IMR-90 (cell line): Measurements from ENCODE around the gene PAX9. TPM values are rescaled to one million over a fixed set of nuclear protein-coding genes. Genes with fewer than 3 reads are reported as not detected.

Source experiments
- ATAC-seq: fragments of 200-7000 bp; cut with Tn5 transposase; 2 replicates; pipeline ENCODE4 v1.9.1; 2020; ENCODE audit warnings: low read depth, mild to moderate bottlenecking, moderate library complexity
- BruUV-seq: library from RNA; stranded (reverse); fragments of 400-500 nt; replicated peaks from 2 replicates; lab custom pipeline; 2021; lab: Mats Ljungman, UMichigan
- CTCF ChIA-PET: fragments of 300-600 bp; formaldehyde crosslinking; extraction: SDS; loops from one replicate; lab custom pipeline; 2021; ENCODE audit warnings: antibody characterized with exemption; lab: Yijun Ruan, JAX
- POLR2A ChIA-PET: fragments of 300-600 bp; sonication (Branson Sonifier 250); formaldehyde crosslinking; loops from one replicate; lab custom pipeline; 2022; ENCODE audit warnings: antibody characterized with exemption; ENCODE audit not compliant: unreplicated experiment; lab: Charles Lee
- DNase-seq: peaks from one replicate; pipeline ENCODE4 v3.0.0; 2013
- H2AFZ ChIP-seq: replicated peaks from 2 replicates; pipeline ENCODE3; 2013; ENCODE audit warnings: low read length, mild to moderate bottlenecking; ENCODE audit not compliant: poor library complexity
- H2AK5ac ChIP-seq: 2 replicates; pipeline ENCODE4 v1.6.1; 2013; ENCODE audit warnings: low read depth, low read length, inconsistent platforms
- H2AK9ac ChIP-seq: replicated peaks from 2 replicates; pipeline ENCODE3; 2013; ENCODE audit warnings: mild to moderate bottlenecking, low read depth, low read length, moderate library complexity; ENCODE audit not compliant: poor library complexity
- H2BK120ac ChIP-seq: 2 replicates; pipeline ENCODE4 v1.6.1; 2013; ENCODE audit warnings: low read depth, low read length, inconsistent platforms
- H2BK15ac ChIP-seq: 3 replicates; pipeline ENCODE4 v1.6.1; 2013; ENCODE audit warnings: low read depth, low read length, inconsistent platforms
- H2BK20ac ChIP-seq: 2 replicates; pipeline ENCODE4 v1.6.1; 2013; ENCODE audit warnings: low read depth, mild to moderate bottlenecking, inconsistent platforms, low read length, moderate library complexity
- H2BK5ac ChIP-seq: 2 replicates; pipeline ENCODE4 v1.6.1; 2013; ENCODE audit warnings: mild to moderate bottlenecking, low read depth, low read length, inconsistent platforms; ENCODE audit not compliant: poor library complexity, severe bottlenecking
- H3K14ac ChIP-seq: replicated peaks from 2 replicates; pipeline ENCODE4 v1.6.1; 2013; ENCODE audit warnings: low read depth, low read length, inconsistent platforms
- H3K18ac ChIP-seq: 2 replicates; pipeline ENCODE4 v1.6.1; 2013; ENCODE audit warnings: low read depth, low read length, control low read depth
- H3K23ac ChIP-seq: 2 replicates; pipeline ENCODE4 v1.6.1; 2013; ENCODE audit warnings: low read depth, low read length, inconsistent platforms
- H3K27ac ChIP-seq: 2 replicates; pipeline ENCODE4 v1.5.1; 2013; ENCODE audit warnings: mild to moderate bottlenecking, control low read depth, low read length; ENCODE audit not compliant: insufficient read depth
- H3K27me3 ChIP-seq: 2 replicates; pipeline ENCODE4 v1.6.1; 2013; ENCODE audit warnings: low read length; ENCODE audit not compliant: control insufficient read depth, insufficient read depth
- H3K36me3 ChIP-seq: 2 replicates; pipeline ENCODE4 v1.6.1; 2013; ENCODE audit warnings: low read length, mixed read lengths; ENCODE audit not compliant: control insufficient read depth, insufficient read depth
- H3K4ac ChIP-seq: 2 replicates; pipeline ENCODE4 v1.6.1; 2013; ENCODE audit warnings: low read depth, low read length, inconsistent platforms
- H3K4me1 ChIP-seq: 2 replicates; pipeline ENCODE4 v1.6.1; 2013; ENCODE audit warnings: low read length, mixed read lengths; ENCODE audit not compliant: control insufficient read depth, insufficient read depth
- H3K4me2 ChIP-seq: 2 replicates; pipeline ENCODE4 v1.6.1; 2013; ENCODE audit warnings: low read depth, mild to moderate bottlenecking, control low read depth, low read length, moderate library complexity
- H3K4me3 ChIP-seq: 2 replicates; pipeline ENCODE4 v1.5.1; 2013; ENCODE audit warnings: low read depth, mild to moderate bottlenecking, control low read depth, low read length, moderate library complexity; ENCODE audit not compliant: insufficient read depth
- H3K56ac ChIP-seq: 2 replicates; pipeline ENCODE4 v1.6.1; 2013; ENCODE audit warnings: low read length, inconsistent platforms; ENCODE audit not compliant: insufficient read depth; ENCODE audit errors: extremely low read depth
- H3K79me1 ChIP-seq, 2 experiments: 2 replicates each; pipeline ENCODE4 v1.6.1; 2013; ENCODE audit warnings: low read length in 2 of 2, inconsistent platforms in 1 of 2, low read depth in 1 of 2
- H3K9ac ChIP-seq: 2 replicates; pipeline ENCODE4 v1.6.1; 2013; ENCODE audit warnings: low read depth, low read length, control low read depth
- H3K9me1 ChIP-seq: 2 replicates; pipeline ENCODE4 v1.6.1; 2013; ENCODE audit warnings: low read length, inconsistent platforms; ENCODE audit not compliant: insufficient read depth
- H3K9me3 ChIP-seq: 2 replicates; pipeline ENCODE4 v1.6.1; 2013; ENCODE audit warnings: low read length; ENCODE audit not compliant: control insufficient read depth, insufficient read depth
- H4K20me1 ChIP-seq: 2 replicates; pipeline ENCODE4 v1.6.1; 2013; ENCODE audit warnings: low read length, inconsistent platforms; ENCODE audit not compliant: insufficient read depth
- H4K5ac ChIP-seq: 2 replicates; pipeline ENCODE4 v1.6.1; 2013; ENCODE audit warnings: mild to moderate bottlenecking, low read depth, low read length, control low read depth
- H4K8ac ChIP-seq, 2 experiments: 2 replicates each; pipeline ENCODE4 v1.6.1; 2013; ENCODE audit warnings: low read depth in 2 of 2, low read length in 2 of 2, control low read depth in 1 of 2, inconsistent platforms in 1 of 2
- H4K91ac ChIP-seq: 2 replicates; pipeline ENCODE4 v1.6.1; 2013; ENCODE audit warnings: low read depth, low read length, inconsistent platforms; ENCODE audit not compliant: insufficient read depth
- BHLHE40 ChIP-seq: fragments of 150-350 bp; IDR thresholded peaks from 2 replicates; pipeline ENCODE4 v1.6.1; 2016; ENCODE audit warnings: mild to moderate bottlenecking, low read depth, low read length
- CTCF ChIP-seq: conservative IDR thresholded peaks from 2 replicates; pipeline ENCODE4 v1.5.1; 2012; ENCODE audit warnings: mild to moderate bottlenecking, low read depth, low read length, improper control_type of control experiment
- FOS ChIP-seq: fragments of 150-350 bp; IDR thresholded peaks from 2 replicates; pipeline ENCODE4 v1.6.1; 2016; ENCODE audit warnings: low read depth, low read length
- MAFK ChIP-seq: IDR thresholded peaks from 2 replicates; pipeline ENCODE4 v1.6.1; 2012; ENCODE audit warnings: low read depth, low read length, improper control_type of control experiment
- MAZ ChIP-seq: IDR thresholded peaks from 2 replicates; pipeline ENCODE4 v1.6.1; 2012; ENCODE audit warnings: low read depth, mild to moderate bottlenecking, low read length, improper control_type of control experiment, moderate library complexity, borderline replicate concordance
- RAD21 ChIP-seq: IDR thresholded peaks from 2 replicates; pipeline ENCODE4 v1.6.1; 2012; ENCODE audit warnings: low read length, improper control_type of control experiment
- WGBS, 2 experiments: methylation state at CpG; one replicate each; pipeline versions ENCODE4 v1.1.5 to v1.1.7; 2013; ENCODE audit warnings: missing lambda C conversion rate in 2 of 2; ENCODE audit not compliant: insufficient read length in 1 of 2; ENCODE audit errors: extremely low coverage in 2 of 2; 5-methylcytosine and 5-hydroxymethylcytosine counted together
- dilution Hi-C: fragments of 300-500 bp; cut with HindIII; formaldehyde crosslinking; loops from one replicate; pipeline ENCODE4 v1.14.3; 2018; ENCODE audit warnings: low sequenced_read_pairs; ENCODE audit not compliant: unreplicated experiment
- in situ Hi-C: fragments of 300-500 bp; cut with MboI; formaldehyde crosslinking; loops from 3 replicates; pipeline ENCODE4 v1.14.3; 2019; ENCODE audit warnings: low sequenced_read_pairs, inconsistent platforms, mixed read lengths
- intact Hi-C: fragments of 100-400 bp; cut with micrococcal nuclease; formaldehyde crosslinking; loops from 2 replicates; pipeline ENCODE4 v1.10.0; 2022
- polyA plus RNA-seq, 3 experiments: library from polyadenylated mRNA; depleted of rRNA; stranded (reverse); fragments of >200 nt; gene quantifications; 2 replicates each; pipeline ENCODE4 v1.2.3, GENCODE V29; 2012; ENCODE audit warnings: low replicate concordance in 1 of 3
- total RNA-seq: library from RNA; depleted of rRNA; stranded (reverse); fragments of >200 nt; gene quantifications from 2 replicates; pipeline ENCODE4 v1.2.3, GENCODE V29; 2012

Gene PAX9
- total and polyA plus RNA-seq, 2 of the 4 experiments (the other 2 are of a cell fraction), result not detected

GRCh38 chr14:36690311-36691040 lies 28.8 kb downstream of the PAX9 start:
- POLR2A ChIA-PET, result no interaction called here

More at GRCh38 chr14:36690311-36691040, 28.8 kb downstream of the PAX9 start:
- Histone ChIP-seq H3K18ac (no peak overlapping the region), H2BK20ac (no peak overlapping the region), H3K9me3 (no peaks in the 10 kb centered on the region), H4K20me1 (no peaks in the 10 kb centered on the region), H3K4me3 (no peak overlapping the region), H3K27me3 (no peaks in the 10 kb centered on the region), H3K4ac (no peak overlapping the region), H4K5ac (no peak overlapping the region), H2BK120ac (no peak overlapping the region), H3K36me3 (no peaks in the 10 kb centered on the region), H3K4me1 (no peaks in the 10 kb centered on the region), H3K23ac (no peak overlapping the region), H3K56ac (no peak overlapping the region), H4K8ac (no peak overlapping the region), H3K4me2 (no peak overlapping the region), H3K79me1 (no peaks in the 10 kb centered on the region), H2AFZ (no peak overlapping the region), H3K9ac (no peak overlapping the region), H2BK5ac (no peak overlapping the region), H2BK15ac (no peak overlapping the region), H4K91ac (no peak overlapping the region), H3K27ac (no peak overlapping the region), H3K14ac (no peak overlapping the region), H2AK5ac (no peak overlapping the region), H2AK9ac (no peak overlapping the region), H3K9me1 (no peaks in the 10 kb centered on the region)
- ATAC-seq (no peak), DNase-seq (peak; percentile 6)
- in situ Hi-C loops (no loop called here), dilution Hi-C loops (no loop called here), intact Hi-C loops (no loop called here)
- TF ChIP-seq MAZ, result no peak
- TF ChIP-seq CTCF, result no peak
- TF ChIP-seq MAFK, result no peak
- TF ChIP-seq RAD21, result no peak
- no peak for TF ChIP-seq FOS
- TF ChIP-seq BHLHE40, result no peak
- CTCF ChIA-PET, result no interaction called here
- no TSS peak for BruUV-seq
- WGBS, 2 experiments, result no CpG with 5 or more reads among the region's 1 CpG
